NCI-H2171 (cell line): ENCODE data around the gene CTTN.

Source experiments
- DNase-seq: peaks from one replicate; lab custom pipeline; 2025; lab: John Stamatoyannopoulos, UW

CTTN gene

DNA sequence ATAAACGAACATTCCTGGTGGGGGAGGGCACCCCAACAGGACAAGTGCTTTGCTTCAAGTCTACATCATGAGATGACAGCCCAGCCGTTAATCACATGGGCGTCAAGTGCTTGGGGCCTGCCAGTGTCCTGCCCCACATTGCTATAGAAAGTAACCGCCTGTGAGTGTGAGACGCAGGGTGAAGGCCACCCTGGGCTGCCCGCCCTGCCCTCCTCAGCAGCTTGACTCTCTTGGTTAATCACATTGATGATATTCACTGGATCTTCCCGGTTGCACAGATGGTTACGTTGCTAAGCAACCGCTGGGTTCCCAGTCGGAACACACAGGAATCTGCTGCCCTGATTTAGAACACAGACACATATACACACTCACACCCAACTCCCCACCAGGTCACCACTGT is 79.3 kb downstream of the CTTN start:
- peak; percentile 60 for DNase-seq

GRCh38 chr11:70478166-70478890 is 80.0 kb downstream of the CTTN start:
- no peak for DNase-seq

DNA sequence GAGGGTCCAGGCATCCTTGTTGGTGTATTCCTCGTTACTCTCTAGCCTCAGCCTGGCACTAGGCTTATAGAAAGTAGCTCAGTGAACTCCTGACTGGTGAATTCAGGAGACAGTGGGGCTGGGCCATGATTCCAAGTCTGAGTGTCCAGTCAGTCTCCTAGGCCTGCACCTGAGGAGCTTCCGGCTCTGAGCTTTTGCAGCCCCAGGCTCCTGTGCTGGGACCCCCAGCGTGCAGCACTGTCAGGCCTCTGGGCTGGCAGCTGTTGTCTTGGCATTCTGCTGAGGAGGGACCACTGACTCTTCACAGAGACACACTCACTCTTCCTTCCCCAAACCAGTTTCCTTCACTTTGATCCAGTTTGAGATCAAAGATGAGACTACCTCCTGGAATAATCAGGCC is 82.4 kb downstream of the CTTN start:
- no peak for DNase-seq

GRCh38 chr11:70481625-70482528 is 83.5 kb downstream of the CTTN start:
- DNase-seq: no peak

GRCh38 chr11:70482529-70482917 is 84.2 kb downstream of the CTTN start:
- DNase-seq: no peak

- DNase-seq: no peak
These were observed 84.9 kb downstream of the CTTN start for GRCh38 chr11:70483077-70483861.

DNA sequence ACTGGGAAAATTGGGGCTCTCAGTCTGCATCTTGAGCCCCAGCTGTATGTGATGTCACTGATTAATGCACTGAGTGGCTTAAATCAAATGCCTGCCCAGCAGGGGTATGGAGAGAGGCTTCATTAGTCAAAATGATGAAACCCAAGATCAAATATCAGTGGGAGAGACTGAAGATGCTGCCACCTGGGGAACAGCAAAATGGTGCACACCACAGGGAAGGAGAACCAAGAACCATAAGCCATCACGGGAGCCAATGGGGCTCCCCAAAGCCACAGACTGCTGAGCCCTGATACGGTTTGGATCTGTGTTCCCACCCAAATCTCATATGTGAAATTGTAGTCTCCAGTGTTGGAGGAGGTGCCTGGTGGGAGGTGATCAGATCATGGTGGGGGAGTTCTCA is 85.6 kb downstream of the CTTN start:
- no peak for DNase-seq

DNA sequence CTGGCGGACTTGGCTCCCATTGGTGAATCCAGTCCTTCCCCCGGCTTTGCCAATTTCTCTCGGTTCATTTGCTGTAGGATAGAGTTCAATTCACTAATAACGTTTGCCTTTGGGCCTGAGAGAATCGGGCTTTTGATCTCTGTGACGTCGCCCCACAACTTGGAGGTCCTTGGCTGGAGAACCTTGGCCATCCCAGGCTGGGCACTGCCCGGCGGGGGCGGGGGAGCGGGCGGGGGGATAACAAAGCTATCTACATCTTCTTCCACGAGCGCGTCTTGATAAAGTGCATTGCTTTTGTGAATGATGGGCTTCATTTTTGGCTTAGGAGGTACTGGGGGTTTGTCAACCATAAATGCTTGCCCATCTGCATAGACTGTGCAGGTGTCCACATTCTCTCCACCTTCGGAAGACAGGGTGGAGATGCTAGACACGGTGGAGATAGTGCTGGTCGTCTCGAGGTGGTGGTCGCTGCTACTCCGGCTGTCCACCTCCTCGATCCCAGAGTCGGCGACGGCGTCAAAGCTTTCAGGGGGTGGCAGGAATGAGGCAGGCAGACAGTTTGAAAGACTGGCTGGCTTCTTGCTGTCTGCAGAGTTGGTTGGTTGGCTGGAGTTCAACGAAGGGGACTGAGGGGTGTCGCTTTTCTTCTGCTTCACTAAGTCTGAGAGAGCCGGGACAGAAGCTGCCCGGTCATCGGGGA is 87.1 kb downstream of the CTTN start:
- DNase-seq: no peak

DNA sequence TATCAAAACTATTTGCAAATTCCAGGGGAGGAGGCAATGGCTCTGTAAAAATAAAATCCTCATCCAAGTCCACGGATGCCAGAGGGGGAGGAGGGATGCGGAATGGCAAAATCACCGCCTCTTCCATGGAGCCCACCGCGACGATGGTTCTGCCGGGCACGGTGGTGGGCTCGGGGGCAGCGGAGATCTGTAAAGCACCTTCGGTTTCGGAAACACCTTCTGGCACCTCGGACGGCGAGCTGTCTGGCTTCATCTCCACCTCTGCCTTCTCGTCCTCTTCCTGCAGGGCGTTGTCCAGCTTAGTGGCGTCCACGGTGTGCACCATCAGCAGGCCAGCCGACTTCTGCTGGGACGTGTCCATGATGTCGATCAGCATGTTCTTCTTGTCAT is 87.7 kb downstream of the CTTN start:
- DNase-seq: no peak
